HL-60 (cell line): ENCODE results near the gene GDI2.

Experiments used
- POLR2AphosphoS5 ChIP-seq: IDR thresholded peaks from 2 replicates; pipeline ENCODE4 v1.6.1; 2012; ENCODE audit warnings: low read depth
- TF ChIP-seq, protein P1 (sequence below): IDR thresholded peaks from one replicate; pipeline ENCODE4 v1.5.1; 2011; ENCODE audit warnings: low read length, control low read depth, inconsistent platforms; ENCODE audit not compliant: insufficient read depth

DNA sequence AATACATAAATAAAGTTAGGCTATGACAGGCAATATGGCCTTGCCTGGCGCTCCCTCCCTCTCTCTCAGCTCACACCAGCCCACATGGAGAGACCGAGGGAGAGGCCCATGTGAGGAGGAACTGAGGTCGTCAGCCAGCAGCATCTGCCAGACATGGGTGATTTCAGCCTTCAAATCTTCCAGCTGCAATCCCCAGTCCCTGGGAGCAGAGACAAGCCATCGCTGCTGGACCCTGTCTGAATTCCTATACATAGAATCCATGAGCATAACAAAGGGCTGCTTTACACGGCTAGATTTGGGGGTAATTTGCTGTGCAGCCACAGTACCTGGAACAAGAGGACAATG lies 40.9 kb upstream of the GDI2 start:
- no peak for TF ChIP-seq POLR2AphosphoS5
- TF ChIP-seq, protein P1, sequence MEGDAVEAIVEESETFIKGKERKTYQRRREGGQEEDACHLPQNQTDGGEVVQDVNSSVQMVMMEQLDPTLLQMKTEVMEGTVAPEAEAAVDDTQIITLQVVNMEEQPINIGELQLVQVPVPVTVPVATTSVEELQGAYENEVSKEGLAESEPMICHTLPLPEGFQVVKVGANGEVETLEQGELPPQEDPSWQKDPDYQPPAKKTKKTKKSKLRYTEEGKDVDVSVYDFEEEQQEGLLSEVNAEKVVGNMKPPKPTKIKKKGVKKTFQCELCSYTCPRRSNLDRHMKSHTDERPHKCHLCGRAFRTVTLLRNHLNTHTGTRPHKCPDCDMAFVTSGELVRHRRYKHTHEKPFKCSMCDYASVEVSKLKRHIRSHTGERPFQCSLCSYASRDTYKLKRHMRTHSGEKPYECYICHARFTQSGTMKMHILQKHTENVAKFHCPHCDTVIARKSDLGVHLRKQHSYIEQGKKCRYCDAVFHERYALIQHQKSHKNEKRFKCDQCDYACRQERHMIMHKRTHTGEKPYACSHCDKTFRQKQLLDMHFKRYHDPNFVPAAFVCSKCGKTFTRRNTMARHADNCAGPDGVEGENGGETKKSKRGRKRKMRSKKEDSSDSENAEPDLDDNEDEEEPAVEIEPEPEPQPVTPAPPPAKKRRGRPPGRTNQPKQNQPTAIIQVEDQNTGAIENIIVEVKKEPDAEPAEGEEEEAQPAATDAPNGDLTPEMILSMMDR = no peak
